PFSK-1 (cell line): ENCODE measurements around the gene LRRC4C.

Source experiments
- POLR2AphosphoS5 ChIP-seq: IDR thresholded peaks from 2 replicates; pipeline ENCODE4 v1.6.1; 2012; ENCODE audit warnings: low read depth, mild to moderate bottlenecking, control low read depth, low read length, moderate library complexity
- TAF1 ChIP-seq: IDR thresholded peaks from 2 replicates; pipeline ENCODE4 v1.6.1; 2012; ENCODE audit warnings: low read length, control low read depth, borderline replicate concordance; ENCODE audit not compliant: insufficient read depth

- no peak for TF ChIP-seq POLR2AphosphoS5
- TF ChIP-seq TAF1 = no peak
Measured at GRCh38 chr11:40537734-40538133, 921.7 kb downstream of the LRRC4C start.
